HEK293 (cell line): Measurements from ENCODE around the gene IL1RAPL1.

ENCODE experiments used
- IKZF3 ChIP-seq: fragments of 450-650 bp; IDR thresholded peaks from 2 replicates; pipeline ENCODE4 v1.5.0; 2018; ENCODE audit warnings: missing biosample characterization, mild to moderate bottlenecking, missing genetic modification characterization, moderate library complexity
- SCRT2 ChIP-seq: fragments of 450-650 bp; formaldehyde crosslinking; IDR thresholded peaks from 2 replicates; pipeline ENCODE4 v1.5.1; 2016; ENCODE audit warnings: missing biosample characterization, missing genetic modification characterization
- ZNF239 ChIP-seq: fragments of 450-650 bp; formaldehyde crosslinking; IDR thresholded peaks from 2 replicates; pipeline ENCODE4 v1.5.1; 2016; ENCODE audit warnings: missing biosample characterization, missing genetic modification characterization
- ZNF394 ChIP-seq: fragments of 450-650 bp; formaldehyde crosslinking; IDR thresholded peaks from 2 replicates; pipeline ENCODE4 v1.5.1; 2016; ENCODE audit warnings: missing biosample characterization, missing genetic modification characterization, mild to moderate bottlenecking, moderate library complexity, borderline replicate concordance
- ZNF521 ChIP-seq: fragments of 450-650 bp; formaldehyde crosslinking; IDR thresholded peaks from 2 replicates; pipeline ENCODE4 v1.5.1; 2017; ENCODE audit warnings: missing biosample characterization, mild to moderate bottlenecking, missing genetic modification characterization
- ZNF660 ChIP-seq: fragments of 450-650 bp; IDR thresholded peaks from 2 replicates; pipeline ENCODE4 v1.5.1; 2018; ENCODE audit warnings: missing biosample characterization, mild to moderate bottlenecking, missing genetic modification characterization
- ZNF776 ChIP-seq: fragments of 450-650 bp; formaldehyde crosslinking; IDR thresholded peaks from 2 replicates; pipeline ENCODE4 v1.5.0; 2017; ENCODE audit warnings: missing biosample characterization, missing genetic modification characterization, borderline replicate concordance
- TF ChIP-seq, protein P1 (sequence below): fragments of 450-650 bp; formaldehyde crosslinking; IDR thresholded peaks from 2 replicates; pipeline ENCODE4 v1.5.1; 2016; ENCODE audit warnings: missing biosample characterization, missing genetic modification characterization

DNA sequence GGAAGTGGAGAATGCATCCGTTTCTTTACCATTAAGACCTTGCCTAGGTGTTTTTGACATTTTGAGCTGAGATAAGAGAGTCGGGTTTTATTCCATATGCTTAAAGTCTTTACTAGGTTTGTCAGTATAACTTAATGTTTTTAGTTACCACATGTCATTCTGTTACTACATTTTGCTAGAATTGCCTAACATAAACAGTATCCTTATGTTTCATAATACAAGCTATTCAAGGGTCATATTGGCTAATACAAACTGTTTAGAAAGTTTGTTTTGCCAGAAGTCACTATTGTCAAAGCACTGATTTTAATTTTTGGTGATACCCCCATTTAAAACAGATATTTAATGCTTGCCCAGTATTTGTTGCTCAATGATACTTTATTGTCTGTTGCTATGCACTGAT, 1200.4 kb downstream of the IL1RAPL1 start:
- TF ChIP-seq ZNF394 (tag by site-specific recombination) (no peak), ZNF776 (tag by site-specific recombination) (no peak), ZNF239 (tag by site-specific recombination) (no peak), ZNF660 (tag by site-specific recombination) (no peak), SCRT2 (tag by site-specific recombination) (no peak), ZNF521 (tag by site-specific recombination) (no peak), IKZF3 (no peak)
- TF ChIP-seq, protein P1, sequence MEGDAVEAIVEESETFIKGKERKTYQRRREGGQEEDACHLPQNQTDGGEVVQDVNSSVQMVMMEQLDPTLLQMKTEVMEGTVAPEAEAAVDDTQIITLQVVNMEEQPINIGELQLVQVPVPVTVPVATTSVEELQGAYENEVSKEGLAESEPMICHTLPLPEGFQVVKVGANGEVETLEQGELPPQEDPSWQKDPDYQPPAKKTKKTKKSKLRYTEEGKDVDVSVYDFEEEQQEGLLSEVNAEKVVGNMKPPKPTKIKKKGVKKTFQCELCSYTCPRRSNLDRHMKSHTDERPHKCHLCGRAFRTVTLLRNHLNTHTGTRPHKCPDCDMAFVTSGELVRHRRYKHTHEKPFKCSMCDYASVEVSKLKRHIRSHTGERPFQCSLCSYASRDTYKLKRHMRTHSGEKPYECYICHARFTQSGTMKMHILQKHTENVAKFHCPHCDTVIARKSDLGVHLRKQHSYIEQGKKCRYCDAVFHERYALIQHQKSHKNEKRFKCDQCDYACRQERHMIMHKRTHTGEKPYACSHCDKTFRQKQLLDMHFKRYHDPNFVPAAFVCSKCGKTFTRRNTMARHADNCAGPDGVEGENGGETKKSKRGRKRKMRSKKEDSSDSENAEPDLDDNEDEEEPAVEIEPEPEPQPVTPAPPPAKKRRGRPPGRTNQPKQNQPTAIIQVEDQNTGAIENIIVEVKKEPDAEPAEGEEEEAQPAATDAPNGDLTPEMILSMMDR (tag by site-specific recombination), result no peak
